Stimulated activated naive CD8-positive, alpha-beta T cell treated with anti-CD3 and anti-CD28 coated beads, Interleukin-15, Interleukin-2, amounts not matched to agents 100 U/mL and 50 U/mL, for 24 hours (primary cell): ENCODE results near the gene PCDH10.

Experiments
- ATAC-seq: fragments of 150-1000 bp; cut with Tn5 transposase; one replicate; pipeline ENCODE4 v1.10.0; 2021
- DNase-seq: peaks from one replicate; pipeline ENCODE4 v3.0.0; 2021

PCDH10 gene

GRCh38 chr4:133149932-133150471 is 908 bp downstream of the PCDH10 start:
- no peak for ATAC-seq

GRCh38 chr4:133150486-133151340 is 1.6 kb downstream of the PCDH10 start:
- ATAC-seq (no peak), DNase-seq (no peak)

More at GRCh38 chr4:133149932-133150471, 908 bp downstream of the PCDH10 start:
- DNase-seq = no peak

DNA sequence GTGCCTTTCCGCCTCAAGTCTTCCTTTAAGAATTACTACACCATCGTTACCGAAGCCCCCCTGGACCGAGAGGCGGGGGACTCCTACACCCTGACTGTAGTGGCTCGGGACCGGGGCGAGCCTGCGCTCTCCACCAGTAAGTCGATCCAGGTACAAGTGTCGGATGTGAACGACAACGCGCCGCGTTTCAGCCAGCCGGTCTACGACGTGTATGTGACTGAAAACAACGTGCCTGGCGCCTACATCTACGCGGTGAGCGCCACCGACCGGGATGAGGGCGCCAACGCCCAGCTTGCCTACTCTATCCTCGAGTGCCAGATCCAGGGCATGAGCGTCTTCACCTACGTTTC is 2.2 kb downstream of the PCDH10 start:
- DNase-seq (peak; percentile 5), ATAC-seq (no peak)

DNA sequence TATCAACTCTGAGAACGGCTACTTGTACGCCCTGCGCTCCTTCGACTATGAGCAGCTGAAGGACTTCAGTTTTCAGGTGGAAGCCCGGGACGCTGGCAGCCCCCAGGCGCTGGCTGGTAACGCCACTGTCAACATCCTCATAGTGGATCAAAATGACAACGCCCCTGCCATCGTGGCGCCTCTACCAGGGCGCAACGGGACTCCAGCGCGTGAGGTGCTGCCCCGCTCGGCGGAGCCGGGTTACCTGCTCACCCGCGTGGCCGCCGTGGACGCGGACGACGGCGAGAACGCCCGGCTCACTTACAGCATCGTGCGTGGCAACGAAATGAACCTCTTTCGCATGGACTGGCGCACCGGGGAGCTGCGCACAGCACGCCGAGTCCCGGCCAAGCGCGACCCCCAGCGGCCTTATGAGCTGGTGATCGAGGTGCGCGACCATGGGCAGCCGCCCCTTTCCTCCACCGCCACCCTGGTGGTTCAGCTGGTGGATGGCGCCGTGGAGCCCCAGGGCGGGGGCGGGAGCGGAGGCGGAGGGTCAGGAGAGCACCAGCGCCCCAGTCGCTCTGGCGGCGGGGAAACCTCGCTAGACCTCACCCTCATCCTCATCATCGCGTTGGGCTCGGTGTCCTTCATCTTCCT is 2.7 kb downstream of the PCDH10 start:
- DNase-seq (no peak), ATAC-seq (no peak)

DNA sequence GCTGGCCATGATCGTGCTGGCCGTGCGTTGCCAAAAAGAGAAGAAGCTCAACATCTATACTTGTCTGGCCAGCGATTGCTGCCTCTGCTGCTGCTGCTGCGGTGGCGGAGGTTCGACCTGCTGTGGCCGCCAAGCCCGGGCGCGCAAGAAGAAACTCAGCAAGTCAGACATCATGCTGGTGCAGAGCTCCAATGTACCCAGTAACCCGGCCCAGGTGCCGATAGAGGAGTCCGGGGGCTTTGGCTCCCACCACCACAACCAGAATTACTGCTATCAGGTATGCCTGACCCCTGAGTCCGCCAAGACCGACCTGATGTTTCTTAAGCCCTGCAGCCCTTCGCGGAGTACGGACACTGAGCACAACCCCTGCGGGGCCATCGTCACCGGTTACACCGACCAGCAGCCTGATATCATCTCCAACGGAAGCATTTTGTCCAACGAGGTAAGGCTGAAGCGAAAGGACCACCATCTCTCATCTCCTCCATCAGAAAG is 3.3 kb downstream of the PCDH10 start:
- DNase-seq (no peak), ATAC-seq (no peak)

DNA sequence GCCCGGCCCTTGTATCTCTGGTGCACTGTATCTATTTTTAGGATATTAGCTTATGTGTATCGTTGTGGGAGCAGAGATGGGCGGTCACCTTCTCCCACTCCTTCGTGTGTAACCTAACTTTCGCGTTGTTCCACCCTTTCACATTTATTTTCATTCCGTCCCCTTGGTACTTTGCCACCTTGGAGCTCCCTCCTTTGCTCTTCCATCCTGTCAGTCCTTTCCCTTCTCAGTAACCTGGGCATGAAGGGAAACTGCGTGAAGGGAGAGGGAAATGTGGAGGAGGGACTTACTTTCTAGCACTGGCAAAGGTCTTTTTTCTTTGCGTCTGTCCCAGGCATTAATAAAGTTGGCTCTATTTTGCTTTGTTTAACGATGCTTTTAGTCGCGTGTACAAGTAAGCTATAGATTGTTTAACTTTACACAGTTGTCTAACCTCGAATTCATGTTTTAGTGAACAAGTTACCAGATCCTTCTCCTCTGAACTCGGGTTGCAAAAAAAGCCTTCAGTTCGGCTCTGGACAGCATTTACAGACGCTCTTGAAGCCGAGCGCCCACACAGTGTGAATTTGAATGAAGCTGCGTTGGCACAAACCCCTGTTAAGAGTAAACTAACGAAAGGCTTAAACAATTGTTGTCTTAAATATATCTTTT is 3.9 kb downstream of the PCDH10 start:
- DNase-seq (no peak), ATAC-seq (no peak)

- no peak for ATAC-seq
- DNase-seq = no peak
Observed at GRCh38 chr4:133154725-133155124, 5.6 kb downstream of the PCDH10 start.

DNA sequence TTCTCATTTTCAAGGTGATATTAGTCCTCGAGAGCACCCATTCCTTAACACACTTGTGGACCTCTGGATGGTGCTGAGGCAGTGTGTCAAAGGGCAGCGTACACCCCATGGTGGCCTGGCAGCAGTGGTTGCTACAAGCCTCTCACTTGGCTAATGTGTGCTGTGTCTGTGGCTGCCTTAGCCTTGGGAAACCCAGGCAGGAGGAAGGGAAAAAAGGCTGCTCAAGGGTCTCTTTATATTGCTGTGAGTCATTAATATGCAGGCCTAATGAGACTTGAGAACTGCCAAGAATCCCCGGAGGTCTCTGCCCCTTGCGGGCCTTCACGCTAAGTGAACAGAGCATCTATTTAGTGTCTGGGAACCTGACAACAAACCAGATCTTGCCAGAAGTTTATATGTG is 7.0 kb downstream of the PCDH10 start:
- DNase-seq (no peak), ATAC-seq (no peak)

DNA sequence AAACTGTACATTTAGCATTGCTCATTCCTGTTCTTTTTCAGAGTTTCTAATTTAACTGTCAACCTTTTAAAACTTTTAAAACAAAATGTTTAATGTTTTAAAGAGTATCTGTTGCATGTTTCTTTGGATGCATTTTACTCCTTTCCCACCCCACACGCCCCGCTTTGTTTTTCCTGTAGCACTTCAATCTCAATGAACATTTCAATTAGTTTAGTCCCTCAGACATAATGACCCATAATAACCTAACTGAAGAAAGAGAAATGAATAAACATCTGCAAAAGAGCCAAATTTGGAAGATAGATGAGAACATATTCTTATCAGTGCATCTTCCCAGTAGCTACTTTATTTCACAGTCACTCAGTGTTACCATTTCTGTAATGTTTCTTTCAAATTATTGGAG is 7.5 kb downstream of the PCDH10 start:
- DNase-seq (no peak), ATAC-seq (no peak)

GRCh38 chr4:133157460-133158160 is 8.5 kb downstream of the PCDH10 start:
- no peak for DNase-seq
- no peak for ATAC-seq

GRCh38 chr4:133160853-133161252 is 11.8 kb downstream of the PCDH10 start:
- DNase-seq (no peak), ATAC-seq (no peak)

DNA sequence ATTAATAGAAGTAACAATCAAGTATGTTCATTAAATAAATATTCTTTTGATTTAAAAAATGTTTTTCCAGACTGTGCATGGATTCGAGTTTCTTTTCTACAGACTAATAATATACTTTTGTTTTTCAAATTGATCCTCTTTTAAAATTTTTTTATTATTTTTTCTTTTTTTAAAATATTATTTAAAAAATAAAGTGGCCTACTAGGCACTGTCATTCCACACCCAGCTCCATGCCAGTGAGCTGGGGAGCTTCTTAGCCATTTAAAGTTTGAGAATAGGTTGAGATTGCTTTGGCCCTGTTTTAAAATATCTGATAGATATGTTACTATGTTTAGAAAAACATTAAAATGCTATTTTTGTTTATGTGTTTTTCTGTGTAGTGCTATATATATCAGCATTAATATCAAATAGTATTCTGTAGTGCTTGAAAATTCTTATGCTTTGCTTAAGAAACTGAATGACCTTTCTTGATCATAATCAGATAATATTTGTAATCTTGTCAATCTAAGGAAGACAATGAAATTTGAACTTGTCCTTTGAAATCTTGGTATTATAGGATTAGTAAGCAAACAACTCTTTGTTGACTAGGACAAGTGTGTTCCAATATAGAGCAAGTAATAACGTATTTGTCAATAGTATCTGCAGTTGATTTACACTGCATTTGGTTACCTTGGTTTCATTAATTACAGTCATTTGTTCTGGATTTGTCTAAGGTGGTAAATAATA is 12.6 kb downstream of the PCDH10 start:
- ATAC-seq (no peak), DNase-seq (no peak)

- ATAC-seq = no peak
- DNase-seq = no peak
Observed at GRCh38 chr4:133162941-133163340, 13.8 kb downstream of the PCDH10 start.

DNA sequence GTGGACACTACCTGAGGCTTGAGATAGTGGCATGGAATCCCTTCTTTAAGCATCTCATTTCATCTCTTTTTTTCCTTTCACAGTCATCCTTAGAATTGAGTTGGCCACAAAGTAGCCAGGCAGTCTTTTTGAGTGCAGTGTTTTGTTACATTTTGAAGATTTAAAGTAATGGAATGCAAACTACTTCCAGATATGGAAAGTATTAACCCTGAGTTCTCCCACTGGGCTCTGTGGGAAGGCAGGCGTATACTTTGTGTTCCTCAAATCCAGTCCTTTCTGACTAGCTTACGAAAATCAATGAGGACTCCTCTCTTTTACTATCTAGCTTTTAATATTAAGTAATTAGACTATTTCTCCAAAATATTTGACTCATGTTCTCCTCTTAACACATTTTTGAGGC is 29.9 kb downstream of the PCDH10 start:
- ATAC-seq = no peak

DNA sequence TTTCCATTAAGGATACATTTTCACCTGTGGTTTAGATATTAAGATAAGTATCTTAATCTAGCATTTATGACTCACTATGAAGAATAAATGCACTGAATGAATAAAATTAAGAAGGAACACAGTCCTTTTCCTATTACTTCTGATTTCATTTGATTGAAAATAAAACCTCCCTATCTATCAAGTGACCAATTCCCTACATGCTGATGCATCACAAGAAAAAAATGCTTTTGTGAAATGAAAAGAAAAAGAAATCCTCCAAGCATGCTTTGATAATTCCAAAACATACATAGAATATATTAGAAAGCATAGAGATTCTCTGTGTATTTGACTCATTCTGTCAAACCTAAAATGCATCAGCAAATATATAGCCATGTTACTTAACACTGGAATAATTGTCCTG is 37.1 kb downstream of the PCDH10 start:
- no peak for ATAC-seq
- no peak for DNase-seq

More for the DNA sequence above, 29.9 kb downstream of the PCDH10 start:
- DNase-seq = no peak

DNA sequence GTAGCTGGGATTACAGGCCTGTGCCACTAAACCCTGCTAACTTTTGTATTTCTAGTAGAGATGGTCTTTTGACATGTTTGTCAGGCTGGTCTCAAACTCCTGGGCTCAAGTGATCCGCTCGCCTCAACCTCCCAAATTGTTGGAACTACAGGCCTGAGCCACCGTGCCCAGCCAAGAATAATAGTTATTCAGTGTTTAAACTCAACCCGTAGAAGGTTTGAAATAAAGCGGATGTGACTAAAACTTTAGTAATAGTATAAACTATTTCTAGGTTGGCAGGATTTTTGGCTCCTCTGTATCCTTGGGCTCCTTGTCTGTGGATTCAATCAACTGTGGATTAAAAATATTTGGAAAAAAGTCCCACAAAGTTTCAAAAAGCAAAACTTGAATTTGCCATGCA is 37.8 kb downstream of the PCDH10 start:
- DNase-seq (no peak), ATAC-seq (no peak)

DNA sequence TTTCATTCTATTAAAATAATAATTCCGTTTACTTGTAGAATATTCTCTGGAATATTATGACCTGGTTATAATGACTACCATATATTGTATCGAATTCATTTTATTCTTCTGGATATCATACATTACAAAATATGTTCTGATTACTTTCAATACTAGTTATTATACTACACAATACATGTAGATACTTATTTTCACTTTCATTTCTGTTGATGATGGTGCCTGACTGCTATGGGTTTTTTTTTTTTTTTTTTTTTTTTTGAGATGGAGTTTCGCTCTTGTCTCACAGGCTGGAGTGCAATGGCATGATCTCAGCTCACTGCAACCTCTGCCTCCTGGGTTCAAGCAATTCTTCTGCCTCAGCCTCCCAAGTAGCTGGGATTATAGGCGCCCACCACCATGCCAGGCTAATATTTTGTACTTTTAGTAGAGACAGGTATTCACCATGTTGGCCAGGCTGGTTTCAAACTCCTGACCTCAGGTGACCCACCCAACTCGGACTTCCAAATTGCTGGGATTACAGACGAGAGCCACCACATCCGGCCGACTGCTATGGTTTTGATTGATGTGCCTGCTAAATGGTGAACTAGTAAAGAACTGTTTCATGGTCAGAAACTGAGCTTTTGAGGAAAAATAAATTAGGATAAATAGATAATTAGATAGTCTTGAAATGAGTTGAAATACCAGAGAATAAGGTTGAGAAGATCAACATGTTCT is 39.5 kb downstream of the PCDH10 start:
- ATAC-seq = no peak
- DNase-seq = no peak

- DNase-seq (no peak), ATAC-seq (no peak)
Observed at GRCh38 chr4:133189147-133189517, 40.0 kb downstream of the PCDH10 start.

- ATAC-seq = no peak
- DNase-seq = no peak
Observed at GRCh38 chr4:133190098-133190497, 41.0 kb downstream of the PCDH10 start.

DNA sequence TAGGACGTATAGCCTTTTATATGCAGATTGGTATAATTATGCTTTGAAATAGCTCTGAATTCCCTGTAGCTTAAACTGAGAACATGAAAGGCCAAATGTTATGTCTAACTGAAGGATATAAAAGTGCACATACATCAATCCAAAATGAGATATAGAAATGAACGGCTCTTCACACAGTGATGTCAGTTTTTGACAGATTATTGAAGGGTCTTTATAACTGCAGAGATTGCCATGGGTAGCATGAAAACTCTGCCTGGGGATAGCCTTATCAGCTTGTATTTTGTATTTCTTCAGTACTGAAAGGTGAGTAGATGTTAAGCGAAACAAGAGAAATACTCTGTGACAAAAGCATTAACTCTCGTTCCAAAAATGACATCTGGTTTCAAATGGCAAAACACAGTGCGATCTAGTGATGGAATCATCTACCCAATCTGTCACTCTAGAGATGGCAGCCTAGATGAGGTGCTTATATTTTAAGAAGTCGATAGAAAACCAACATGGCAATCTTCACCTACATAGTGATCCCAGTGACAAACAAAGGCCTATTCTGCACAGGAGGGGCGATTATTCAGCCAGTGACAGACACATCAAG is 59.7 kb downstream of the PCDH10 start:
- DNase-seq (no peak), ATAC-seq (no peak)

GRCh38 chr4:133233922-133234321 is 84.8 kb downstream of the PCDH10 start:
- ATAC-seq = no peak
- DNase-seq = no peak
